ENCODE results near the gene OTULIN.

OTULIN gene

DNA sequence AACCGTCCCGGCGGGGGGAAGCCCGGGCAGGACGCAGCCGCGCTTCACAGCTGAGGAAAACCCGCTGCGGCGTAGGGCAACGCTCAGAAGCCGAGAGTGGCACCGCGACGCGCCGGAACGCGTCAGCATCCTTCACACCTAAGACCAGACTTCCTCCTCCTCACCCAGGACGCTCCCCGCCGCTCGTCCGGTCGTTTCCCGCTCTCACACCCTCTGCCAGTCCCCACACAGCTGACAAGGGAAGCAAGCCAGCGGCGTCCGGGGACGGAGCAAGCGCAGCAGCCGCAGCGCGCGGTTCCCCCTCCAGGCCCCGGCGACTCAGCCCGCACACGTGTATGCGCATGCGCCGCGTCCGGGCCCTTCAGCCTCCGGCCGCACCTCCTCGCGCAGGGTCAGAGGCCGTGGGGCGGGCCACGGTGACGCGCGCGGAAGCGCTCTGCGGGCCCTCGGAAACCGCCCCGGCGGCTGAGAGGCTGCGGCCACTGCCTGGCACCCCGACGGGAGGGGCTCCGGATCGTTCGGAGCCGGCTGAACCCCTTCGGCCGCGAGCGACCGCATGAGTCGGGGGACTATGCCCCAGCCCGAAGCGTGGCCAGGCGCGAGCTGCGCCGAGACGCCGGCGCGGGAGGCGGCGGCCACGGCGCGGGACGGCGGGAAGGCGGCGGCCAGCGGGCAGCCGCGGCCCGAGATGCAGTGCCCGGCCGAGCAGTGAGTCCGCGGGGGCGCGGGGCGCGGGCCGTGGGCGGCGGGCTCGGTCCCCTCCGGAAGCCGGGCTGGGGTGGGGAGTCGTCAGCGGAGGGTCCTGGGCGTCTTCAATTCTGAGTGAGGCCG is at the start of gene OTULIN:
TSS of gene OTULIN (plus strand) at position 449 of the 831 bp plus-strand sequence. CDS start at position 557, 108 bp downstream.
- DNase-seq (ENCODE audit: low read depth): peak; percentile 71

GRCh38 chr5:14615365-14615764 is 49.2 kb upstream of the OTULIN start:
- no peak for DNase-seq (ENCODE audit: low read depth)

DNA sequence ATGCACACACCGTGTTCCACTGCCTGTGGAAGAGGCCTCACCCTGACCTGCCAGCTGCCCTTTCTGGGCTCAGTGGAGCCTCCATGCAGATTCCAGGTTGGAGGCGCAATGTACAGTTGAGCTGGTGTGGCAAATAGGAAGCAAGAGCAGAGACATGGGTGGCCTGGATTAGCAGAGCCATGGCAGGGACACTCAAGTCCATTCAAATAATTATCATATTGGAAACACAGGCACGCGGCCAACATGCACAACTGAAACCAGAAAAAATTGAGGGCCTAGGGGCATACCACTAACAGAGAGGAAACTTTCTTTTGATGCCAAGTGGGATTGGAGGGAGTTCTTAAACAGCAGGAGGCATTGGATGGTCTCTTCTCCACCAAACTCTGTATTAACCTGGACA is 47.1 kb upstream of the OTULIN start:
- no peak for DNase-seq (ENCODE audit: low read depth)

DNA sequence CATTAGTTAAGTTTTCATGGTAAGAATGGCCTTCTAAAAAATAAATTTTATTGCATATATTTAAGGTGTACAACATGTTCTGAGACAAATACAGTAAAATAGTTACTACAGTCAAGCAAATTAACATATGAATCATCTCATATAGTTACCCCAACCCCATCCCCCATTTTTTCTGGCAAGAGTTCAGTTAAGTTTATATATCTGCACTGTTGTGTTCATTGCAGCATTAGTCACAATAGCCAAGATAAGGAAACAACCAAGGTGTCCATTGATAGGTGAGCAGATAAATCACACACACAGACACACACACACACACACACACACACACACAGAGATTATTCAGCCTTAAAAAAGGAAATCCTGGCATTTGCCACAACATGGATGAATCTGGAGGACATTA is 37.2 kb upstream of the OTULIN start:
- no peak for DNase-seq (ENCODE audit: low read depth)

DNA sequence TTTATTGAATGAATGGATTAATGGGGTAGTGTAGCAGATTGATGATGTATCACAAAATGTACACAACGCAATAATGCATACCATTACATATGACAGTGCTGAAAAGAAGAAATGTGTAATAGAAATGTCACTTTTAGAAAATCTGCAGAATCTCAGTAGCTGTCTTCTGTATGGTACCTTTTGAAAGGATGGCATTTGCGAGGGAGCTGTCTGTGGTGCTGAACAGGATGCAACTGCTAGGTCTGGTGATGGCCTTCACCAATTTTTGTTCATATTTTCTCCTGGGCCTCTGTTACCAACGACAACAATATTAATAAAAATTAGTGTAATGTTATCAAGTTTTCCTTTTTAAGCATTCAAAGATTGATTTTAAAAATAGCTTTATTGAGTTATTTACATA is 36.2 kb upstream of the OTULIN start:
- peak; percentile 37 for DNase-seq (ENCODE audit: low read depth)

DNA sequence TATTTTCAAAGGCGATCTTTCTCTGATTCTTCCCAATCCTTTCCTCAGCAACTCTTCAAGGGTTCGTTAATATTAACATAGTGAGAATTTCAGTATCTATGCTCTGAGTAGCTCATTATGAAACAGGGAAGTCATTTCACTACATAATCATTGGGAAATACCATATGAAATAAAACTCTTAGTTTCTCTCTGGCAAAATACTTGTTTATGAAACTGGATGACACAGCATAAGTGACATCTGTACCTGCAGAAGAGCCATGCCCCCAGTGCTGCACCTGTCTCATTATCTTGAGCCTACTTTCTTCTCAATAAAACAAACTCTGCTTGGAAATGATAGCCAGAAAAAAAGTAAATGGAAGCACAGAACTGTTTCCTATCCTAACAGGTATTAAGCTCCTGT is 33.8 kb upstream of the OTULIN start:
- no peak for DNase-seq (ENCODE audit: low read depth)

- no peak for DNase-seq (ENCODE audit: low read depth)
These were observed 28.9 kb upstream of the OTULIN start for GRCh38 chr5:14635656-14636055.

DNA sequence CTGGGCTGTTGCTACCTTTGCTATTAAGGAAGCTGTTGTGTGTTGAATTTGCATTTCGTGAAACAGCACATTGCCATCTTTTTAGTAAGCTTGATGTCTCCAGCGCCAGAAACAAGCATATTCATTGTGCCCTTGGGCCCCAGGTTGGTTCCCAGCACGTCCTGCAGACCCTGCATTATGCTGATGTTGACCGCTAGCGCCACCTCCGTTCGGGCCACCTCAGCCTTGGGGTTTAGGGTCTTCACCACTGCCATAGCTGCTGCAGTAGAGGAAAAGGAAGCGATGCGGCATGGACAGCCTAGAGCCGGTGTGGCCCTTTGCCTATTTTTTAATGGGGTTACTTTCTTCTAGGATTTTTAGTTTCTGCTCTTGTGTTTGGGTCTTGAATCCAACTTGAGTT is 23.8 kb upstream of the OTULIN start:
- no peak for DNase-seq (ENCODE audit: low read depth)

- no peak for DNase-seq (ENCODE audit: low read depth)
These were observed 19.8 kb upstream of the OTULIN start for GRCh38 chr5:14644623-14645237.

DNA sequence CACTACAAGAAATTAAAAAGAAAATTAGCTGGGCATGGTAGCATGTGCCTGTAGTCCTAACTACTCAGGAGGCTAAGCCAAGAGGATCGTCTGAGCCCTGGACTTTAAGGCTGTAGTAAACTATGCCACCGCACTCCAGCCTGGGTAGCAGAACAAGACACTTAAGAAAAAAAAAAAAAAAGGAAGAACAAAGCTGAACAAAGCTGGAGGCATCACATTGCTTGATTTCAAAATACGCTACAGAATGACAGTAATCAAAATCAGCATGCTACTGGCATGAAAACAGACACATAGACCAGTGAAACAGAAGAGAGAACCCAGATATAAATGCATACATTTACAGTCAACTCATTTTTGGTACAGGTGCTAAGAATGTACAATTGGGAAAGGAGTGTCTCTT is 14.5 kb upstream of the OTULIN start:
- no peak for DNase-seq (ENCODE audit: low read depth)

DNA sequence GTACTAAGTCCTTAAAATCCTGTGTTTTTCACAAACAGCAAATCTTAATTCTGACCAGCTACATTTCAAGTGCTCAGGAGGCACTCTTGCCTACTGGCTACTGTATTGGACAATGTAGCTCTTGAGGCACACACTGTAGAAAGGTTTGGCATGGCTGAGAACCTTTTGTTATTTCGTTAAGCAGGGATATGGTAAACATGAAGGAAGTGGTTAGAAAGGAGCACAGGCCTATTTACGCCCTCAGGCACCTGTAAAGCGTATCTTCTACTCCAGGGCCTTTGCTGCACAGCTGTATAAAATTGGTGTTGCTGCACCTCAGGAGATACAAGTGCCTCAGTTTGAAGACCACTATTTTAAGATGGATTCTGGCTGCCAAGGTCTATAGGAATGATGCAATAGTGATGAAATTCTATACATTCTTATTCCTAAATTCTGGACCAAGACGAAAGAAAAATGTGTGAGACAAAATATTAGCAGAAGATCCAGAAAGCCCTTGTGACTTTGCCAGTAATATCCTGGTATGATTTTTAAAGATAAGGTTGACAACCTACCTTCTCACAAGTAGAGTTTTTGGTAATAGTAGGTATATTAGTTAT is 9.3 kb upstream of the OTULIN start:
- no peak for DNase-seq (ENCODE audit: low read depth)

GRCh38 chr5:14656898-14657297 is 7.6 kb upstream of the OTULIN start:
- no peak for DNase-seq (ENCODE audit: low read depth)

GRCh38 chr5:14659821-14660607 is 4.5 kb upstream of the OTULIN start:
- no peak for DNase-seq (ENCODE audit: low read depth)

DNA sequence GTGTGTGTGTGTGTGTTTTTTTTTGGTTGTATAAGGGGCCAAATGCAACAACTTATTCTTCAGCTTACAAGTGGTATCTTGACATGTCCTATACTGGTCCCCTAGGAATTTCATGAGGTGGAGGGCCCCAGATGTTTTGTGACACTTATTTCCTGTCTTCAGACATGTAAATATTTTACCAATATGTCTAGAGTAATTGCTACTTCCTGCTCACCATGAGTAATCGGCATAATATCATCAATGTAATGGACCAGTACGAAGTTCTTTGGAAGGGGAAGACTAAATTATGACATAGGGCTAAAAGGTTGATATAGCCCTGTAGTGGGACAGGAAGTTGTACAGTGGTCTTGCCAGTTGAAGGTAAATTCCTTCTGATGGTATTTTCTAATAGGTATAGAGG is 3.7 kb upstream of the OTULIN start:
- DNase-seq (ENCODE audit: low read depth): no peak

GRCh38 chr5:14662721-14663260 is 1.7 kb upstream of the OTULIN start:
- no peak for DNase-seq (ENCODE audit: low read depth)

DNA sequence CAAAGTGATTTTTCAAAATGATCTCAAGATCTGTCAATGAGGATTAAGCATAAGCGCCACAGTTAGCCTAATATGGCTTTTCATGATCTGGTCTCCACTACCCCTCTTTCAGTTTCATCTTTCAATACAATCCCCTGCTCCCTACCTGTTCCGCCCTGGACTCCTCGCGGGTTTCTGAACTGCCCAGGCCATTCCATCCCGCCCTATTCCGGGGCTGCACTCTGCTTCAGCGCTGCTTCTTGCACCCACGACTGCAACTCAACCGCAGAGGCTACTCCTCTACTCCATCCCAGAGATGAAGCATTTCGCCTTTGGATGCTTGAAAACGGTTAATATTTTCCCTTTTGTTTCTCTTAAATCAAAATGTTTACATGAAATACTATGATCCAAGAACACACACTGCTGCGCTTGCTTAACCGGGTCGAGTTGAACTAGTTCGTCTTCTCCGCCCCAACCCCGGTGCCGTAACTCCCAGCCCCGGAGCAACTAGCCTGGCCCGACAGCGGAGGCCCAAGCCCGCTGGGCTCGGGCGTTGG is 716 bp upstream of the OTULIN start:
- DNase-seq (ENCODE audit: low read depth): no peak

- no peak for DNase-seq (ENCODE audit: low read depth)
These were observed 744 bp downstream of the OTULIN start for GRCh38 chr5:14665101-14665822.

- DNase-seq (ENCODE audit: low read depth): no peak
These were observed 1.4 kb downstream of the OTULIN start for GRCh38 chr5:14665949-14666348.

- no peak for DNase-seq (ENCODE audit: low read depth)
These were observed 1.8 kb downstream of the OTULIN start for GRCh38 chr5:14666357-14666756.

GRCh38 chr5:14667290-14667689 is 2.8 kb downstream of the OTULIN start:
- no peak for DNase-seq (ENCODE audit: low read depth)

- DNase-seq (ENCODE audit: low read depth): no peak
These were observed 3.3 kb downstream of the OTULIN start for GRCh38 chr5:14667770-14668169.

Measured in stimulated activated CD8-positive, alpha-beta memory T cell treated with anti-CD3 and anti-CD28 coated beads, Interleukin-12 subunit alpha, Interleukin-12 subunit beta, amount 100 ng/mL, for 1 hour (primary cell).